Psoas muscle (tissue), 8 donors: ENCODE measurements around the gene XAF1. TPM values are rescaled to one million over a fixed set of nuclear protein-coding genes. Genes with fewer than 3 reads are reported as not detected.
"Not testable (repeated sequence)": the region's sequence is repeated elsewhere in the genome, so short reads cannot be mapped to it uniquely, and the experiment has no call there.

Source experiments
- ATAC-seq, 4 donors: fragments of 200-7000 bp; cut with Tn5 transposase; one replicate each; pipeline ENCODE4 v1.9.1; 2020; ENCODE audit warnings: moderate library complexity in 3 of 4, mild to moderate bottlenecking in 2 of 4
- DNase-seq, 2 donors: peaks; one replicate each; pipeline ENCODE4 v3.0.0-alpha.2; 2020
- H3K27ac ChIP-seq: fragments of 200-600 bp; one replicate; pipeline ENCODE4 v1.8.0; 2022
- H3K27me3 ChIP-seq, 3 donors: fragments of 200-600 bp in 1 of 3; one replicate each; pipeline versions ENCODE4 v1.6.1 to v1.8.0; 2013 to 2022; ENCODE audit warnings: low read length in 2 of 3, mild to moderate bottlenecking in 2 of 3, moderate library complexity in 1 of 3; ENCODE audit not compliant: insufficient read depth in 3 of 3
- H3K36me3 ChIP-seq, 2 donors: fragments of 200-600 bp in 1 of 2; one replicate each; pipeline versions ENCODE4 v1.6.1 to v1.8.0; 2013 to 2022; ENCODE audit warnings: low read depth in 1 of 2, mild to moderate bottlenecking in 1 of 2, moderate library complexity in 1 of 2; ENCODE audit not compliant: insufficient read depth in 1 of 2
- H3K4me1 ChIP-seq: fragments of 200-600 bp; one replicate; pipeline ENCODE4 v1.8.0; 2022
- H3K4me3 ChIP-seq: fragments of 200-600 bp; one replicate; pipeline ENCODE4 v1.8.0; 2022; ENCODE audit warnings: mild to moderate bottlenecking
- H3K9me3 ChIP-seq: fragments of 200-600 bp; one replicate; pipeline ENCODE4 v1.8.0; 2022
- WGBS, 3 donors: extraction: QIAGEN DNeasy Blood & Tissue Kit; methylation state at CpG; one replicate each; pipeline versions ENCODE4 v1.1.6 to v1.1.7; 2013; 5-methylcytosine and 5-hydroxymethylcytosine counted together
- intact Hi-C, 2 donors: fragments of 100-400 bp; cut with DNase I; formaldehyde crosslinking; loops; one replicate each; pipeline versions ENCODE4 v1.11.0 to v1.14.2; 2022
- polyA plus RNA-seq, 3 donors: library from polyadenylated mRNA; stranded (reverse); fragments of 200-250 nt; gene quantifications; one replicate each; pipeline ENCODE4 v1.2.3, GENCODE V29; 2013
- total RNA-seq, 4 donors: library from RNA; stranded (reverse); fragmentation: NEBNext Ultra II Directional in 2 of 4; extraction: Animal tissue kit (Norgen Biotek cat#: 25700) in 2 of 4; gene quantifications; one replicate each; pipeline versions ENCODE4 v1.2.1 to v1.2.4, GENCODE V29; 2021 to 2023
- TF ChIP-seq, protein P1 (sequence below): fragments of 200-600 bp; IDR thresholded peaks from one replicate; pipeline ENCODE4 v1.8.0; 2022; ENCODE audit warnings: antibody characterized with exemption
- donor health status: healthy with polysubstance abuse.
- donor health status: DM: no; HTN: no; CAD: no; lungs with moderate emphysema.
- donor health status: Bipolar disorder and iron deficiency.
- donor health status: healthy.
- donor health status: DM: yes; HTN: yes; CAD: no.
- donor health status: DM: no; HTN: no; CAD: no.
- donor health status: DM: no; HTN: no; CAD: no.
- donor health status: DM: yes; HTN: yes; CAD: no.

Gene XAF1
- total and polyA plus RNA-seq, 7 donors: 3.7 to 14.0 (median 7.4) TPM

DNA sequence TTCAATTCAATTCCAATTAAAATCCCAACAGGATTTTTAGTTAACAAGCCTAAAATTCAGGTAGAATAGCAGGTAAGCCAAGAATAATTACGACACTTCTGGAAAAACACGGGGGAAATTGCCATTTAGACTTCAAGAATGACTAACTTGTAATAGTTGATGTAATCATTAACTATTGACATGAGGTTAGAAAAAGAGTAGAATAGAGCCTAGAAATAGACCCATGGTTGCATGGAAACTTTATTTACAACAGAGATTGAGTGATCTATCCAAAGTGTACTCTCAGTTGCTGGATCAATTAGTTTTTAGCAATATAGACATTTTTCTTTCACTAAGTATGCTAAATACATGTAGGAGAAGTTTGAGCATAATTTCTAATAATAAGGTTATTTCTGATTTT is 39.1 kb upstream of the XAF1 start:
- ATAC-seq (no peak), DNase-seq (no peak)
- no peaks in the 10 kb centered on the region for H3K36me3 ChIP-seq
- peaks cover 6% of the 10 kb centered on the region for H3K9me3 ChIP-seq
- H3K4me1 ChIP-seq: no peaks in the 10 kb centered on the region
- H3K27ac ChIP-seq: no peak overlapping the region
- TF ChIP-seq, protein P1, sequence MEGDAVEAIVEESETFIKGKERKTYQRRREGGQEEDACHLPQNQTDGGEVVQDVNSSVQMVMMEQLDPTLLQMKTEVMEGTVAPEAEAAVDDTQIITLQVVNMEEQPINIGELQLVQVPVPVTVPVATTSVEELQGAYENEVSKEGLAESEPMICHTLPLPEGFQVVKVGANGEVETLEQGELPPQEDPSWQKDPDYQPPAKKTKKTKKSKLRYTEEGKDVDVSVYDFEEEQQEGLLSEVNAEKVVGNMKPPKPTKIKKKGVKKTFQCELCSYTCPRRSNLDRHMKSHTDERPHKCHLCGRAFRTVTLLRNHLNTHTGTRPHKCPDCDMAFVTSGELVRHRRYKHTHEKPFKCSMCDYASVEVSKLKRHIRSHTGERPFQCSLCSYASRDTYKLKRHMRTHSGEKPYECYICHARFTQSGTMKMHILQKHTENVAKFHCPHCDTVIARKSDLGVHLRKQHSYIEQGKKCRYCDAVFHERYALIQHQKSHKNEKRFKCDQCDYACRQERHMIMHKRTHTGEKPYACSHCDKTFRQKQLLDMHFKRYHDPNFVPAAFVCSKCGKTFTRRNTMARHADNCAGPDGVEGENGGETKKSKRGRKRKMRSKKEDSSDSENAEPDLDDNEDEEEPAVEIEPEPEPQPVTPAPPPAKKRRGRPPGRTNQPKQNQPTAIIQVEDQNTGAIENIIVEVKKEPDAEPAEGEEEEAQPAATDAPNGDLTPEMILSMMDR: no peak
- 90 to 94% (median 94%) methylated on average over 2 of the region's 2 CpGs for WGBS, 3 donors
- peaks cover 0 to 42% (median 11%) of the 10 kb centered on the region in 3 donors for H3K27me3 ChIP-seq
- H3K4me3 ChIP-seq: no peak overlapping the region
- intact Hi-C loops: no loop called here

DNA sequence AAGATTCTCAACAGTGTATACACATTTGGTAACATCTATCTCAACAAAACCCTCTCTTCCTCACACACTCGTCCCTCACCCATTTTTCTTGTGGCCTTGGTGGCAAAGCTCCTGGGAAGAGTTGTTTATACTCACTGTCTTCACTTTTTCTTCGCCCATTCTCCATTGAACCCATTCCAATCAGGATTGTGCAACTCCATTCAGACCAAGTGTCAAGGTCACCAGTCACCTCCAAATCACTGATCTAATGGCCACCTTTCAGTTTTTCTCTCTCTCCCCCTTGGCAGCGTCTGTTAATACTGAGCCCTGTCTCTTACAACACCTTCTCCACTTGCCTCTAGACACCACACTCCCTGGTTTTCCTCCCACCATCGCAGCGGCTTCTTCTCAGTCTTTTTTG is 34.1 kb upstream of the XAF1 start:
- DNase-seq (no peak), ATAC-seq (no peak)
- Histone ChIP-seq H3K9me3 (no peaks in the 10 kb centered on the region), H3K4me1 (no peaks in the 10 kb centered on the region), H3K4me3 (no peak overlapping the region), H3K36me3 (no peaks in the 10 kb centered on the region), H3K27ac (no peak overlapping the region), H3K27me3 (peaks cover 0 to 19% (median 0%) of the 10 kb centered on the region in 3 donors)
- intact Hi-C loops: no loop called here
- TF ChIP-seq, protein P1: no peak
- WGBS, 3 donors: 67 to 80% (median 76%) methylated on average over 5 of the region's 5 CpGs

DNA sequence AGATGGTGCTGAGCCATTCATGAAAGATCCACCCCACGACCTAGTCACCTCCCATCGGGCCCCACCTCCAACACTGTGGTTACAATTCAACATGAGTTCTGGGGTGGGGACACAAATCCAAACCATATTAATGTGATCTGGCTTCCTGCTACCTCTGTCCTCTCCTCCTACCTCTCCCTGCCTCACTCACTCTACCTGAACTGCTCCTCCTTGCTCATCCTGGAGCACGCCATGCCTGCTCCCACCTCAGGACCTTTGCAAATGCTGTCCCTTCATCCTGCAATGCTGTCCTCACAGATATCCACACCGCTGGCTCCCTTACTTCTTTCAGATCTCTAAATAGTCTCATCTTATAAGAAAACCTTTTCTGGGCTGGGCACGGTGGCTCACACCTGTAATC is 31.8 kb upstream of the XAF1 start:
- Histone ChIP-seq H3K36me3 (no peaks in the 10 kb centered on the region), H3K27me3 (peaks cover 0 to 28% (median 0%) of the 10 kb centered on the region in 3 donors), H3K4me3 (no peak overlapping the region), H3K4me1 (no peaks in the 10 kb centered on the region), H3K27ac (no peak overlapping the region), H3K9me3 (no peaks in the 10 kb centered on the region)
- intact Hi-C loops: no loop called here
- WGBS, 3 donors: 84 to 87% (median 85%) methylated on average over 5 of the region's 5 CpGs
- no peak for DNase-seq
- no peak for ATAC-seq
- TF ChIP-seq, protein P1: no peak

DNA sequence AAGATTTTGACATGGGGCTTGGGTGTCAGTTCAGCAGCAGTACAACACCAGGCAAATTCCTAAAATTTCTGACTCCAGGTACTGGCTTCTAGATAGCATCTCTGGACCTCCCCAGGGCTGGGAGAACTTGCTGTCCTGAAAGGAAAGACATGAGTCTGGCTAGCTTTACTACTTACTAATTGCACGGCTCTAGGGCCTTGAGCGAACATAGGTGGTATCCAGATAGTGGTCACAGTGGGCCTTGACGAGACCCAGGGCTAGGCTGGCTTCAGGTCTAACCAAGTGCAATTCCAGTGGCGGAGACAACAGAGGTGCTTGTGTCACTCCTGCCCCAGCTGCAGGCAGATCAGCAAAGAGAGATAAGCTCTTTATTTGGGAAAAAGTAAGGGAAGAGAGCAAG is 26.3 kb upstream of the XAF1 start:
- 75 to 81% (median 78%) methylated on average over 4 of the region's 4 CpGs for WGBS, 3 donors
- H3K27ac ChIP-seq: no peak overlapping the region
- H3K4me1 ChIP-seq: no peaks in the 10 kb centered on the region
- H3K9me3 ChIP-seq: no peaks in the 10 kb centered on the region
- intact Hi-C loops: no loop called here
- DNase-seq (no peak), ATAC-seq (no peak)
- H3K4me3 ChIP-seq: no peak overlapping the region
- TF ChIP-seq, protein P1: no peak
- no peaks in the 10 kb centered on the region for H3K36me3 ChIP-seq
- peaks cover 0 to 13% (median 0%) of the 10 kb centered on the region in 3 donors for H3K27me3 ChIP-seq

DNA sequence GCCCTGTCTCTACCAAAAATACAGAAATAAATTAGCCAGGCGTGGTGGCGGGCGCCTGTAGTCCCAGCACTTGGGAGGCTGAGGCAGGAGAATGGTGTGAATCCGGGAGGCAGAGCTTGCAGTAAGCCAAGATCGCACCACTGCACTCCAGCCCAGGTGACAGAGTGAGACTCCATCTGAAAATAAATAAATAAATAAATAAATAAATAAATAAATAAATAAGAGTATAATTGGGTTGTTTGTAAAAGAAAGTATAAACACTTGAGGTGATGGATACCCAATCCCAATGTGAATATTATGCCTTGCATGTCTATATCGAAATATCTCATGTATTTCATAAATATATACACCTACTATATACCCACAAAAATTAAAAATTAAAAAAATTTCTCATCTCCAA is 9.2 kb upstream of the XAF1 start:
- H3K27me3 ChIP-seq, H3K9me3 ChIP-seq, intact Hi-C loops, ATAC-seq, H3K4me3 ChIP-seq, H3K4me1 ChIP-seq, H3K36me3 ChIP-seq, DNase-seq, H3K27ac ChIP-seq: not testable (repeated sequence)
- WGBS, 3 donors: 88 to 92% (median 91%) methylated on average over 6 of the region's 6 CpGs
